Heart left ventricle (tissue), 16 donors: ENCODE measurements around the gene TTC38. TPM values are rescaled to one million over a fixed set of nuclear protein-coding genes. Genes with fewer than 3 reads are reported as not detected.
A peak's percentile ranks its signal among the peaks of the same experiment; 100 is the strongest.

Source experiments
- ATAC-seq, 4 donors: fragments of 200-7000 bp; cut with Tn5 transposase; one replicate each; pipeline ENCODE4 v1.9.1; 2020 to 2022; ENCODE audit warnings: moderate library complexity in 4 of 4, mild to moderate bottlenecking in 3 of 4, moderate number of reproducible peaks in 1 of 4
- DNase-seq, 5 donors: peaks; one replicate each; pipeline ENCODE4 v3.0.0-alpha.2; 2020
- H3K27ac ChIP-seq, 12 donors: fragments of 200-600 bp; sonication (generic) in 4 of 12; one replicate each; pipeline versions ENCODE4 v1.5.0 to v1.8.0; 2016 to 2022; ENCODE audit warnings: mild to moderate bottlenecking in 2 of 12
- H3K27me3 ChIP-seq, 9 donors: fragments of 200-600 bp; sonication (generic) in 2 of 9; one replicate each; pipeline versions ENCODE4 v1.5.1 to v1.8.0; 2016 to 2022; ENCODE audit warnings: mild to moderate bottlenecking in 3 of 9
- H3K36me3 ChIP-seq, 9 donors: fragments of 200-600 bp; sonication (generic) in 2 of 9; one replicate each; pipeline versions ENCODE4 v1.5.0 to v1.8.0; 2018 to 2022; ENCODE audit warnings: mild to moderate bottlenecking in 2 of 9
- H3K4me1 ChIP-seq, 12 donors: fragments of 200-600 bp; sonication (generic) in 4 of 12; one replicate each; pipeline versions ENCODE4 v1.5.0 to v1.8.0; 2016 to 2022; ENCODE audit warnings: mild to moderate bottlenecking in 3 of 12
- H3K4me3 ChIP-seq, 12 donors: fragments of 200-600 bp; sonication (generic) in 4 of 12; one replicate each; pipeline versions ENCODE4 v1.5.0 to v1.8.0; 2017 to 2022; ENCODE audit warnings: mild to moderate bottlenecking in 9 of 12, moderate library complexity in 4 of 12
- H3K9me3 ChIP-seq, 12 donors: fragments of 200-600 bp; sonication (generic) in 4 of 12; one replicate each; pipeline versions ENCODE4 v1.5.0 to v1.8.0; 2016 to 2022; ENCODE audit warnings: mild to moderate bottlenecking in 1 of 12
- POLR2A ChIP-seq, 2 donors: fragments of 450-650 bp; IDR thresholded peaks; one replicate each; pipeline ENCODE4 v1.6.1; 2017; ENCODE audit warnings: antibody characterized with exemption in 2 of 2, mild to moderate bottlenecking in 2 of 2, moderate library complexity in 2 of 2
- WGBS, 4 donors: extraction: QIAGEN DNeasy Blood & Tissue Kit in 2 of 4; methylation state at CpG; one replicate each; pipeline versions ENCODE4 v1.1.5 to v1.1.7; 2013 to 2018; 5-methylcytosine and 5-hydroxymethylcytosine counted together
- intact Hi-C, 10 donors: fragments of 100-400 bp; cut with DNase I; formaldehyde crosslinking; loops; one replicate each; pipeline versions ENCODE4 v1.11.1 to v1.14.2; 2022
- polyA plus RNA-seq, 2 donors: library from polyadenylated mRNA; stranded (reverse); fragments of 200-250 nt; gene quantifications; one replicate each; pipeline ENCODE4 v1.2.3, GENCODE V29; 2013
- total RNA-seq, 9 donors: library from RNA; depleted of rRNA in 2 of 9; stranded (reverse); fragments of >200 nt in 2 of 9; fragmentation: NEBNext Ultra II Directional in 3 of 9; extraction: Animal tissue kit (Norgen Biotek cat#: 25700) in 3 of 9; gene quantifications; one replicate each; pipeline versions ENCODE4 v1.1.0 to v1.2.4, GENCODE V29; 2016 to 2023
- TF ChIP-seq, protein P1 (sequence below), 12 donors: fragments of 200-600 bp; sonication (generic) in 4 of 12; IDR thresholded peaks; one replicate each; pipeline versions ENCODE4 v1.5.0 to v1.8.0; 2018 to 2022; ENCODE audit warnings: antibody characterized with exemption in 12 of 12, mild to moderate bottlenecking in 5 of 12
- donor health status: ischemic (EF 13 %, LVEDD 7.1; RV severe dilation, severe dysfunction).
- donor health status: healthy with polysubstance abuse.
- donor health status: DM: no; HTN: yes; CAD: no.
- donor health status: DM: no; HTN: no; CAD: no.
- donor health status: ischemic (EF 25% LVEDD 6.9; RV normal size, moderate dysfunction).
- donor health status: ischemic (EF 25% LVEDD 5.7; RV mildly dilated, moderate dysfunction).
- donor health status: healthy.
- donor health status: DM: yes; HTN: yes; CAD: no.
- donor health status: ischemic (EF 35%, LVEDD 5.7; RV mildly dilated, moderate dysfunction).
- donor health status: nonischemic (EF 11% LVEDD 7.7; RV severe dilation, severe dysfunction).
- donor health status: DM: yes; HTN: yes; CAD: no.
- donor health status: PGD.
- donor health status: ischemic (EF 29% LVEDD 5.4; RV normal size, mild dysfunction).
- donor health status: nonischemic (EF 23%, LVEDD 6.1; RV moderate dilation, normal function).

The TTC38 gene
- total and polyA plus RNA-seq, 11 donors: 15.5 to 72.4 (median 25.3) TPM

DNA sequence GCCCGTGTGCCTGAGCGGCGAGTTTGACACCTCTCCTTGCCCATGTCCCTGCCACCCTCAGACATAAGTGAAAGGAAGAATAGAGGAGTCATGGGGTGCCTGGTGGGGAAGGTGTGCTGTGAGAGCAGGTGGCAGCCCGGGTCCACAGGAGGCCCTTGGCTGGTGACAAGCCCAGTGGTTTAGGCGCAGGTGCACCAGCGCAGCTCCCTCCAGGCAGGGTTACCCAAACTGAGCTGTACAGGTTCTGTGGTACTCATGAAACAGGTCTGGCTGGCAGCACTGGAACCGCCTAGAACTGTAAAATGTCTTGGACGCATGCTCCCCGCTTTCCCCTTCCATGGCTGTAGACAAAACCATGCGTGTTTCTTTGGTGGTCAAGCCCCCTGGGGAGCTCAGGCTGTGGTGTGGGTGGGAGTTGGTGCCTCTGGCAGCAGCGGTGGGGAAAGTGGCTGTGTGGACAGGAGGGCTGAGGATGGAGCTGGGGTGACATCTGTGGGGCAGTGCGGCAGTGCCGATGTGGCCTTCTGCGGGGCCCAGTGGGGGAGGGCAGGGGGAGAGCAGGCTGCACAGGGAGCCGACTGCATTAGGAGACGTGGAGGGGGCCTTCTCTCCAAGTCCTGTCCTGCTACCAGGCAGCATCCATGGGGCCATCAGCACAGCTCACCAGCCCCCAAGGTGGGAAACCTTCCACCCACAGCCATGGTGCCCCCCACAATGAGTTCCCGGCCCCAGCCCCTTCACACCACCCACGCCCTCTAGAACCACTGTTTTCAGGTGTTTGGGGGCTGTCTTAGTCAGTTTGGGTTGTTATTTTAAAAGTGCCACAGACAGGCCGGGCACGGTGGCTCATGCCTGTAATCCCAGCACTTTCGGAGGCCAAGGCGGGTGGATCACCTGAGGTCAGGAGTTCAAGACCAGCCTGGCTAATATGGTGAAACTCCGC lies 23.3 kb downstream of the TTC38 start:
- peaks cover 0 to 50% (median 25%) of the 10 kb centered on the region in 12 donors for H3K4me1 ChIP-seq
- H3K27me3 ChIP-seq: no peaks in the 10 kb centered on the region
- H3K27ac ChIP-seq: peak overlapping the region in 9 of 12 donors; percentile 28 to 86 (median 69)
- intact Hi-C loops: loop anchor here in 1 of 10 donors (5.0 kb wide), 1 partner anchor 149 kb away; no protein-coding TSS in a partner anchor
- H3K9me3 ChIP-seq: peaks cover 0 to 7% (median 0%) of the 10 kb centered on the region in 12 donors
- H3K36me3 ChIP-seq: peaks cover 0 to 49% (median 31%) of the 10 kb centered on the region in 9 donors
- no peak overlapping the region for H3K4me3 ChIP-seq
- WGBS, 4 donors: 90 to 93% (median 92%) methylated on average over 22 to 23 of the region's 23 CpGs
- TF ChIP-seq, protein P1, sequence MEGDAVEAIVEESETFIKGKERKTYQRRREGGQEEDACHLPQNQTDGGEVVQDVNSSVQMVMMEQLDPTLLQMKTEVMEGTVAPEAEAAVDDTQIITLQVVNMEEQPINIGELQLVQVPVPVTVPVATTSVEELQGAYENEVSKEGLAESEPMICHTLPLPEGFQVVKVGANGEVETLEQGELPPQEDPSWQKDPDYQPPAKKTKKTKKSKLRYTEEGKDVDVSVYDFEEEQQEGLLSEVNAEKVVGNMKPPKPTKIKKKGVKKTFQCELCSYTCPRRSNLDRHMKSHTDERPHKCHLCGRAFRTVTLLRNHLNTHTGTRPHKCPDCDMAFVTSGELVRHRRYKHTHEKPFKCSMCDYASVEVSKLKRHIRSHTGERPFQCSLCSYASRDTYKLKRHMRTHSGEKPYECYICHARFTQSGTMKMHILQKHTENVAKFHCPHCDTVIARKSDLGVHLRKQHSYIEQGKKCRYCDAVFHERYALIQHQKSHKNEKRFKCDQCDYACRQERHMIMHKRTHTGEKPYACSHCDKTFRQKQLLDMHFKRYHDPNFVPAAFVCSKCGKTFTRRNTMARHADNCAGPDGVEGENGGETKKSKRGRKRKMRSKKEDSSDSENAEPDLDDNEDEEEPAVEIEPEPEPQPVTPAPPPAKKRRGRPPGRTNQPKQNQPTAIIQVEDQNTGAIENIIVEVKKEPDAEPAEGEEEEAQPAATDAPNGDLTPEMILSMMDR (IDR thresholded peaks at IDR 0.05): no peak
- no peak for TF ChIP-seq POLR2A (IDR thresholded peaks at IDR 0.05)
- no peak for DNase-seq
- no peak for ATAC-seq

DNA sequence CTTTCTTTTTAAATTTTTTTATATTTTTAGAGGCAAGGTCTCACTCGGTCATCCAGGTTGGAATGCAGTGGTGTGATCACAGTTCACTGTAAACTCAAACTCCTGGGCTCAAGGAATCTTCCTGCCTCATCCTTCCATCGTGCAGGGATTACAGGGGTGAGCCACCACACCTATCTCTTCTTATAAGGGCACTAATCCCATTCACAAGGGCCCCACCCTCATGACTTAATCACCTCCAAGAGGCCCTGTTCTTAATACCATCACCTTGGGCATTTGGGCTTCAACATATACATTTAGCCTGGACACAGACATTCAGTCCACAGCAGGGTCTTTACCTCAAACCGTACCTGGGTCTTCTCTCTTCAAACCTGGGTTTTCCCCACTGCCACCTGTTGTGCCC lies 24.4 kb downstream of the TTC38 start:
- Histone ChIP-seq H3K4me1 (peaks cover 0 to 55% (median 30%) of the 10 kb centered on the region in 12 donors), H3K27ac (peak overlapping the region in 1 of 12 donors; percentile 87), H3K36me3 (peaks cover 0 to 38% (median 20%) of the 10 kb centered on the region in 9 donors), H3K4me3 (no peak overlapping the region), H3K27me3 (no peaks in the 10 kb centered on the region), H3K9me3 (peaks cover 0 to 7% (median 0%) of the 10 kb centered on the region in 12 donors)
- ATAC-seq (no peak), DNase-seq (no peak)
- intact Hi-C loops: loop anchor here in 1 of 10 donors (5.0 kb wide), 1 partner anchor 150 kb away; no protein-coding TSS in a partner anchor
- 93 to 100% (median 97%) methylated on average over 3 of the region's 3 CpGs for WGBS, 4 donors
- TF ChIP-seq, protein P1 (IDR thresholded peaks at IDR 0.05): no peak
- TF ChIP-seq POLR2A (IDR thresholded peaks at IDR 0.05): no peak

DNA sequence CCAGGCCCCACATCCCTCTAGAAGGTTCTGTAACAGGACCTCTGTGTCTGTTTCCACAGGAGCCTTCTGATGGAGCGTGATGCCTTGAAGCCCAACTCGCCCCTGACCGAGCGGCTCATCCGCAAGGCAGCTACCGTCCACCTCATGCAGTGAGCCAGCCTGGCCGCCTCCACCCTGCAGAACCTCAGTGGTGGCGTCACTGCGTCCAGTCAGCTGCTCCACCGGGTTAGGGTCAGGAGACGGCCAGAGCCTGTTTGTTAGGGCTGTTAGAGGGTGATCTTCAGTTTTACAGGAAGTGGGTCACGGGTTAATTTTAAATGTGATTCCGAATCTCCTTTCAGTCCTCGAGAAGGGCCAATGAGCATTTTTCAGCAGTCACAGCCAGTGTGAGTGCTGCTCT lies 24.9 kb downstream of the TTC38 start:
- peaks cover 0 to 36% (median 20%) of the 10 kb centered on the region in 9 donors for H3K36me3 ChIP-seq
- 90 to 93% (median 92%) methylated on average over 10 to 14 of the region's 14 CpGs for WGBS, 4 donors
- peaks cover 0 to 7% (median 0%) of the 10 kb centered on the region in 12 donors for H3K9me3 ChIP-seq
- H3K27ac ChIP-seq: peak overlapping the region in 4 of 12 donors; percentile 7 to 87 (median 31)
- intact Hi-C loops: loop anchor here in 1 of 10 donors (5.0 kb wide), 1 partner anchor 150 kb away; no protein-coding TSS in a partner anchor
- H3K4me1 ChIP-seq: peaks cover 0 to 53% (median 29%) of the 10 kb centered on the region in 12 donors
- no peak overlapping the region for H3K4me3 ChIP-seq
- DNase-seq: no peak
- no peak for ATAC-seq
- no peaks in the 10 kb centered on the region for H3K27me3 ChIP-seq
- TF ChIP-seq, protein P1 (IDR thresholded peaks at IDR 0.05): no peak
- TF ChIP-seq POLR2A (IDR thresholded peaks at IDR 0.05): no peak
